OCI-LY1 (cell line): ENCODE results near the gene HIVEP2.

Experiments used
- EZH2 ChIP-seq: fragments of 200-600 bp; sonication (generic), shearing (Covaris generic); IDR thresholded peaks from 2 replicates; pipeline ENCODE4 v1.8.0; 2017; ENCODE audit warnings: borderline replicate concordance, mixed run types, mild to moderate bottlenecking, antibody characterized with exemption, low read length, moderate library complexity, mixed read lengths
- TF ChIP-seq, protein P1 (sequence below): fragments of 200-600 bp; sonication (generic), shearing (Covaris generic); IDR thresholded peaks from 2 replicates; pipeline ENCODE4 v1.5.1; 2017; ENCODE audit warnings: mild to moderate bottlenecking, antibody characterized with exemption, low read length, moderate library complexity, mixed read lengths

DNA sequence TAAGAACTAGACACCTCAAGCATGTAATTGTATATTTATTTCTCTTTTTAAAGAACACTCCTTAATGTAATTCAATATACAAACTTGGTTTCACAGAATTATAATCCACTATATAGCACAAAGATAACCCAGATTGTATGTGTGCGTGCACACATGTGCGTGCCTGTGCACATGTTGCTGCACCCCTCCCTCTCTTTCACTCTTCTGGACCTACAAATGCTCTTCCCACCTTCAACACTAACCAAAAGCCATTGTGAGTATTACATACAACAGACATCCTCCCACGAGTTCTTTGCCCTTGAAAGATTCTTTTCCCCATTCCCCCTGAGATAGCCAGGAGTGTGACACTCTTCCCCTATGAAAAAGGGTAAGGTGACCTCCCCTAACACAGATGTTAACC, 193.5 kb downstream of the HIVEP2 start:
- TF ChIP-seq, protein P1, sequence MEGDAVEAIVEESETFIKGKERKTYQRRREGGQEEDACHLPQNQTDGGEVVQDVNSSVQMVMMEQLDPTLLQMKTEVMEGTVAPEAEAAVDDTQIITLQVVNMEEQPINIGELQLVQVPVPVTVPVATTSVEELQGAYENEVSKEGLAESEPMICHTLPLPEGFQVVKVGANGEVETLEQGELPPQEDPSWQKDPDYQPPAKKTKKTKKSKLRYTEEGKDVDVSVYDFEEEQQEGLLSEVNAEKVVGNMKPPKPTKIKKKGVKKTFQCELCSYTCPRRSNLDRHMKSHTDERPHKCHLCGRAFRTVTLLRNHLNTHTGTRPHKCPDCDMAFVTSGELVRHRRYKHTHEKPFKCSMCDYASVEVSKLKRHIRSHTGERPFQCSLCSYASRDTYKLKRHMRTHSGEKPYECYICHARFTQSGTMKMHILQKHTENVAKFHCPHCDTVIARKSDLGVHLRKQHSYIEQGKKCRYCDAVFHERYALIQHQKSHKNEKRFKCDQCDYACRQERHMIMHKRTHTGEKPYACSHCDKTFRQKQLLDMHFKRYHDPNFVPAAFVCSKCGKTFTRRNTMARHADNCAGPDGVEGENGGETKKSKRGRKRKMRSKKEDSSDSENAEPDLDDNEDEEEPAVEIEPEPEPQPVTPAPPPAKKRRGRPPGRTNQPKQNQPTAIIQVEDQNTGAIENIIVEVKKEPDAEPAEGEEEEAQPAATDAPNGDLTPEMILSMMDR = no peak
- TF ChIP-seq EZH2 = no peak
